C4-2B (cell line): ENCODE results near the gene VAC14.

ENCODE experiments used
- H3K27ac ChIP-seq: fragments of 450-650 bp; 2 replicates; pipeline ENCODE4 v1.5.1; 2017
- CTCF ChIP-seq: fragments of 450-650 bp; conservative IDR thresholded peaks from 2 replicates; pipeline ENCODE4 v1.5.1; 2017; ENCODE audit warnings: mild to moderate bottlenecking
- ZFX ChIP-seq: fragments of 450-650 bp; IDR thresholded peaks from 2 replicates; pipeline ENCODE4 v1.6.1; 2017

The VAC14 gene

GRCh38 chr16:70691223-70692129 lies 109.5 kb downstream of the VAC14 start:
- no peak for TF ChIP-seq CTCF
- TF ChIP-seq ZFX = no peak
- H3K27ac ChIP-seq = no peak overlapping the region

GRCh38 chr16:70689970-70690891 lies 110.7 kb downstream of the VAC14 start:
- no peak for TF ChIP-seq ZFX
- TF ChIP-seq CTCF = no peak
- H3K27ac ChIP-seq = no peak overlapping the region

- H3K27ac ChIP-seq = no peak overlapping the region
- TF ChIP-seq CTCF (no peak), ZFX (no peak)
Measured at GRCh38 chr16:70689035-70689969, 111.7 kb downstream of the VAC14 start.

GRCh38 chr16:70688246-70688742 lies 112.7 kb downstream of the VAC14 start:
- TF ChIP-seq CTCF (no peak), ZFX (no peak)
- peak overlapping the region; percentile 81; the same call in 1 of the 2 replicates for H3K27ac ChIP-seq

GRCh38 chr16:70687671-70688245 lies 113.2 kb downstream of the VAC14 start:
- TF ChIP-seq CTCF (no peak), ZFX (no peak)
- peak overlapping the region; percentile 81; the same call in 1 of the 2 replicates for H3K27ac ChIP-seq

GRCh38 chr16:70687102-70687511 lies 113.9 kb downstream of the VAC14 start:
- TF ChIP-seq CTCF (no peak), ZFX (no peak)
- peak overlapping the region; percentile 81 for H3K27ac ChIP-seq
